Measurements from ENCODE around the gene KIF17.

- TF ChIP-seq CTCF (conservative IDR thresholded peaks at IDR 0.05) (no peak), ZFX (IDR thresholded peaks at IDR 0.05) (no peak)
Observed at GRCh38 chr1:20695515-20695914, 22.3 kb downstream of the KIF17 start.
